GM06990 (cell line): ENCODE results near the gene WDR5.

Experiments
- DNase-seq: peaks from one replicate; pipeline ENCODE4 v3.0.0-alpha.2; 2011; ENCODE audit not compliant: insufficient read length; ENCODE audit errors: extremely low read depth
- H3K27me3 ChIP-seq: replicated peaks from 2 replicates; pipeline ENCODE4 v1.6.0; 2011; ENCODE audit warnings: low read length; ENCODE audit not compliant: control insufficient read depth, insufficient read depth
- H3K36me3 ChIP-seq: 2 replicates; pipeline ENCODE4 v1.5.1; 2011; ENCODE audit warnings: low read length; ENCODE audit not compliant: control insufficient read depth, insufficient read depth
- H3K4me3 ChIP-seq: replicated peaks from 2 replicates; pipeline ENCODE4 v1.5.1; 2011; ENCODE audit warnings: low read depth, mild to moderate bottlenecking, control low read depth, low read length
- TF ChIP-seq, protein P1 (sequence below): IDR thresholded peaks from 2 replicates; pipeline ENCODE4 v1.5.1; 2011; ENCODE audit warnings: low read length, control low read depth, mild to moderate bottlenecking, inconsistent platforms; ENCODE audit not compliant: insufficient read depth, poor library complexity, severe bottlenecking

Gene WDR5

DNA sequence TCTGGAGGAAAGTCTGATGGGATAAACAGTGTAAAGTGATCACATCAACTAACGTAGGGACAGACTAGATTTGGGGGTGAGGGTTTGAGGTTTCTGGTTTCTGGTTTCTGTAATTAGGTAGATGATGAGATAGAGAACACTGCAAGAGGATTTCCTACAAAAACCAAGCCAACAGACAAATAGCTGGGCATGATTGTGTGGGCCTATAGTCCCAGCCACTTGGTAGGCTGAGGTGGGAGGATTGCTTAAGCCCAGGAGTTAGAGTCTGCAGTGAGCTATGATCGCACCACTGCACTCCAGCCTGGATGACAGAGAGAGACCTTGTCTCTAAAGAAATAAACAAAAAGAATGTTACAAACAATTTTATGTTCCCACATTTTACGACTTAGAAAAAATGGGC lies 62.9 kb downstream of the WDR5 start:
- Histone ChIP-seq H3K27me3 (no peaks in the 10 kb centered on the region; the same call in 1 of the 2 replicates), H3K4me3 (no peak overlapping the region), H3K36me3 (no peaks in the 10 kb centered on the region)
- no peak for DNase-seq
- TF ChIP-seq, protein P1, sequence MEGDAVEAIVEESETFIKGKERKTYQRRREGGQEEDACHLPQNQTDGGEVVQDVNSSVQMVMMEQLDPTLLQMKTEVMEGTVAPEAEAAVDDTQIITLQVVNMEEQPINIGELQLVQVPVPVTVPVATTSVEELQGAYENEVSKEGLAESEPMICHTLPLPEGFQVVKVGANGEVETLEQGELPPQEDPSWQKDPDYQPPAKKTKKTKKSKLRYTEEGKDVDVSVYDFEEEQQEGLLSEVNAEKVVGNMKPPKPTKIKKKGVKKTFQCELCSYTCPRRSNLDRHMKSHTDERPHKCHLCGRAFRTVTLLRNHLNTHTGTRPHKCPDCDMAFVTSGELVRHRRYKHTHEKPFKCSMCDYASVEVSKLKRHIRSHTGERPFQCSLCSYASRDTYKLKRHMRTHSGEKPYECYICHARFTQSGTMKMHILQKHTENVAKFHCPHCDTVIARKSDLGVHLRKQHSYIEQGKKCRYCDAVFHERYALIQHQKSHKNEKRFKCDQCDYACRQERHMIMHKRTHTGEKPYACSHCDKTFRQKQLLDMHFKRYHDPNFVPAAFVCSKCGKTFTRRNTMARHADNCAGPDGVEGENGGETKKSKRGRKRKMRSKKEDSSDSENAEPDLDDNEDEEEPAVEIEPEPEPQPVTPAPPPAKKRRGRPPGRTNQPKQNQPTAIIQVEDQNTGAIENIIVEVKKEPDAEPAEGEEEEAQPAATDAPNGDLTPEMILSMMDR, result no peak

DNA sequence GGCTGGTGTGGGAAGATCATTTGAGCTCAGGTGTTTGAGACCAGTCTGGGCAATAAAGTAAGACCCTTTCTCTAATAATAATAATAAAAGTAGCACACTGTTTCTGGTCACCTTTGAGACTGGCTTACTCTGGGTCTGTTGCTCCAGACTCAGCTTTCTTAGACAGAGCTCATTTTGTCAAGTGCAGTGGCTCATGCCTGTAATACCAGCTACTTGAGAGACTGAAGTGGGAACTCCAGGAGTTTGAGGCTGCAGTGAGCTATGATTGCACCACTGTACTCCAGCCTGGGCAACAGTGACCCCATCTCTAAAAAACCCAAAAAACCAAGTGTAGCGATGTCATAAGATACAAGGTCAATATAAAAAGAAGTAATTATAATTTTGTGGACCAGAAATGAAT lies 64.8 kb downstream of the WDR5 start:
- no peaks in the 10 kb centered on the region for H3K36me3 ChIP-seq
- TF ChIP-seq, protein P1, result no peak
- no peak for DNase-seq
- H3K4me3 ChIP-seq, result no peak overlapping the region
- H3K27me3 ChIP-seq, result peaks cover 2% of the 10 kb centered on the region; the same call in 1 of the 2 replicates

DNA sequence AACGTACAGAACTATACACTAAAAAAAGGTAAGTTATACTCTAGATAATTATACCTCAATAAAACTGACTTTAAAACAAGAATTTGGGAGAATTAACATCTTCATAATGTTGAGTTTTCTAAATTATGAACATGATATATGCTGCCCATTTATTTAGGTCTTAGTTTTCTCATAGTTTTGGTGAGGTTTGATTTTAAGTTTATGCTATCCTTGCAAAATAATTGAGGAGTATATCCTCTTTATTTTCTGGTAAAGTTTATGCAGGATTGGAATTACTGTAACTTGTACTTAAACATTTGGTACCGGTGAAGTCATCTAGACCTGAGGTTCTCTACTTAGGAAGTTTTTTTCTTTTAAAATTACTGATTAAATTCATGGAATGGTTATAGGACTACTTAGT lies 67.3 kb downstream of the WDR5 start:
- Histone ChIP-seq H3K4me3 (no peak overlapping the region), H3K36me3 (no peaks in the 10 kb centered on the region), H3K27me3 (peaks cover 2% of the 10 kb centered on the region; the same call in 1 of the 2 replicates)
- TF ChIP-seq, protein P1, result no peak
- DNase-seq, result no peak

DNA sequence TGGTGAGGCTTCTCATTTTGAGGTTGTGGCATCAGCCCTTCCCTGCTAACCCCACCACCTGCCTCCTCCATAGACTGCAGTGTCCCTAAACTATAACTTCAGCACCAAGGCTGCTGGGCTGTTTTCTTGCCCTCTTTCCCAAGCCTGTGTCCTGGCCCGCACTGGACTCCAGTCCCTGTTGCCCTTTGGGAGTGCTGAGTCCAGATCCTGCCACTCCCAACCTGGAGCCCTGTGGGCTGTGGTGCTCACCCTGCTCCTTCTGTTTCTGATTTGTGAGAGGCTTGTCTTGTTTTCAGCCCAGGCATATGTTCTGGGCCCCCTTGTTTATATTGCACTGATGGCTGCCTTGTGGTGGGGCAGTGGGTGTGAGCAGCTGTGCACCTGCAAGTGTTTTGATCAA lies 68.2 kb downstream of the WDR5 start:
- DNase-seq, result no peak
- peaks cover 2% of the 10 kb centered on the region for H3K27me3 ChIP-seq
- TF ChIP-seq, protein P1, result no peak
- H3K36me3 ChIP-seq, result no peaks in the 10 kb centered on the region
- no peak overlapping the region for H3K4me3 ChIP-seq

DNA sequence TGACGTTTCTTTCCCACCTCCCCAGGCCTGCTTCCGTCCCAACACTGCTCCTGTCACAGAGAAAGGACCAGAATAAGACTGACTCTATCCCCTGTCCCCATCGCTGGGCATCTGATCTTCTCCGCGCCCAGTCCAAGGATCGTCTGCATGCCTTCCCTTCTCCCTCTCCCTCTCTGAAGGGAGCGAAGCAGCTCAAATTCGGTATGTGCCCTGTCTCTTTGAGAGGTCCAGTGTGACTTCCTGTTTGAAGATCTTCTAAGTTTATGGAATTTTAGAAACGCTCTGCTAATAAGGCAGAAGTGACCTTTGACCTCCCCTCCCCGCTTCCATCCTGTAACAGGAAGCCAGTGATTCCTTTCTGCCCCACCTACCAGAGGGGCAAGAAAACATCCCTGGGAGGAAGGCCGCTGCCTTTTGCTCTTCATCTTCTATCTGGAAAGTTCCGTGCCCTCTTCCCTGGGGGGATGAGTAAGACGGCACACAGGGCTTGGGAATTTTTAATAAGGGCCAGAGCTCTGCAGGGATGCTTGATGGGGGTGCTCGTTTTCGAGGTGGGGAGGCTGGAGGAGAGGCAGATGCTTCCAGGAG lies 69.2 kb downstream of the WDR5 start:
- no peak for DNase-seq

More for the DNA sequence above, 69.2 kb downstream of the WDR5 start:
- Histone ChIP-seq H3K27me3 (peaks cover 2% of the 10 kb centered on the region), H3K36me3 (no peaks in the 10 kb centered on the region), H3K4me3 (no peak overlapping the region)
- TF ChIP-seq, protein P1, result no peak
